HL-60 (cell line): ENCODE results near the gene BLMH.

Experiments used
- DNase-seq, 2 experiments: peaks; one replicate each; pipeline ENCODE4 v3.0.0-alpha.2; 2010 to 2020; ENCODE audit warnings: low read depth in 1 of 2, low spot score in 1 of 2
- H3K27ac ChIP-seq: fragments of 250-450 bp; sonication (Bioruptor Pico); replicated peaks from 2 replicates; pipeline ENCODE4 v1.5.1; 2020; ENCODE audit warnings: mild to moderate bottlenecking, moderate library complexity
- H3K27me3 ChIP-seq: fragments of 250-450 bp; sonication (Bioruptor Pico); 2 replicates; pipeline ENCODE4 v1.5.1; 2021; ENCODE audit warnings: mild to moderate bottlenecking, moderate library complexity; ENCODE audit not compliant: insufficient read depth, poor library complexity, severe bottlenecking
- H3K4me3 ChIP-seq: replicated peaks from 2 replicates; pipeline ENCODE4 v1.5.1; 2011; ENCODE audit warnings: mild to moderate bottlenecking, control low read depth, low read length; ENCODE audit not compliant: insufficient read depth
- GABPA ChIP-seq: IDR thresholded peaks from 2 replicates; pipeline ENCODE4 v1.6.1; 2012; ENCODE audit warnings: low read depth
- POLR2AphosphoS5 ChIP-seq: IDR thresholded peaks from 2 replicates; pipeline ENCODE4 v1.6.1; 2012; ENCODE audit warnings: low read depth
- SPI1 ChIP-seq: IDR thresholded peaks from 2 replicates; pipeline ENCODE4 v1.6.1; 2012; ENCODE audit warnings: low read depth, mild to moderate bottlenecking, borderline replicate concordance
- TF ChIP-seq, protein P1 (sequence below): IDR thresholded peaks from one replicate; pipeline ENCODE4 v1.5.1; 2011; ENCODE audit warnings: low read length, control low read depth, inconsistent platforms; ENCODE audit not compliant: insufficient read depth
- TF ChIP-seq, protein P2 (sequence below): IDR thresholded peaks from 2 replicates; pipeline ENCODE4 v1.6.1; 2012; ENCODE audit warnings: low read depth; ENCODE audit not compliant: insufficient replicate concordance

BLMH gene

GRCh38 chr17:30302241-30302640 is 10.5 kb upstream of the BLMH start:
- no peak for TF ChIP-seq GABPA
- TF ChIP-seq SPI1: no peak
- TF ChIP-seq, protein P1, sequence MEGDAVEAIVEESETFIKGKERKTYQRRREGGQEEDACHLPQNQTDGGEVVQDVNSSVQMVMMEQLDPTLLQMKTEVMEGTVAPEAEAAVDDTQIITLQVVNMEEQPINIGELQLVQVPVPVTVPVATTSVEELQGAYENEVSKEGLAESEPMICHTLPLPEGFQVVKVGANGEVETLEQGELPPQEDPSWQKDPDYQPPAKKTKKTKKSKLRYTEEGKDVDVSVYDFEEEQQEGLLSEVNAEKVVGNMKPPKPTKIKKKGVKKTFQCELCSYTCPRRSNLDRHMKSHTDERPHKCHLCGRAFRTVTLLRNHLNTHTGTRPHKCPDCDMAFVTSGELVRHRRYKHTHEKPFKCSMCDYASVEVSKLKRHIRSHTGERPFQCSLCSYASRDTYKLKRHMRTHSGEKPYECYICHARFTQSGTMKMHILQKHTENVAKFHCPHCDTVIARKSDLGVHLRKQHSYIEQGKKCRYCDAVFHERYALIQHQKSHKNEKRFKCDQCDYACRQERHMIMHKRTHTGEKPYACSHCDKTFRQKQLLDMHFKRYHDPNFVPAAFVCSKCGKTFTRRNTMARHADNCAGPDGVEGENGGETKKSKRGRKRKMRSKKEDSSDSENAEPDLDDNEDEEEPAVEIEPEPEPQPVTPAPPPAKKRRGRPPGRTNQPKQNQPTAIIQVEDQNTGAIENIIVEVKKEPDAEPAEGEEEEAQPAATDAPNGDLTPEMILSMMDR: no peak
- TF ChIP-seq POLR2AphosphoS5: no peak
- TF ChIP-seq, protein P2, sequence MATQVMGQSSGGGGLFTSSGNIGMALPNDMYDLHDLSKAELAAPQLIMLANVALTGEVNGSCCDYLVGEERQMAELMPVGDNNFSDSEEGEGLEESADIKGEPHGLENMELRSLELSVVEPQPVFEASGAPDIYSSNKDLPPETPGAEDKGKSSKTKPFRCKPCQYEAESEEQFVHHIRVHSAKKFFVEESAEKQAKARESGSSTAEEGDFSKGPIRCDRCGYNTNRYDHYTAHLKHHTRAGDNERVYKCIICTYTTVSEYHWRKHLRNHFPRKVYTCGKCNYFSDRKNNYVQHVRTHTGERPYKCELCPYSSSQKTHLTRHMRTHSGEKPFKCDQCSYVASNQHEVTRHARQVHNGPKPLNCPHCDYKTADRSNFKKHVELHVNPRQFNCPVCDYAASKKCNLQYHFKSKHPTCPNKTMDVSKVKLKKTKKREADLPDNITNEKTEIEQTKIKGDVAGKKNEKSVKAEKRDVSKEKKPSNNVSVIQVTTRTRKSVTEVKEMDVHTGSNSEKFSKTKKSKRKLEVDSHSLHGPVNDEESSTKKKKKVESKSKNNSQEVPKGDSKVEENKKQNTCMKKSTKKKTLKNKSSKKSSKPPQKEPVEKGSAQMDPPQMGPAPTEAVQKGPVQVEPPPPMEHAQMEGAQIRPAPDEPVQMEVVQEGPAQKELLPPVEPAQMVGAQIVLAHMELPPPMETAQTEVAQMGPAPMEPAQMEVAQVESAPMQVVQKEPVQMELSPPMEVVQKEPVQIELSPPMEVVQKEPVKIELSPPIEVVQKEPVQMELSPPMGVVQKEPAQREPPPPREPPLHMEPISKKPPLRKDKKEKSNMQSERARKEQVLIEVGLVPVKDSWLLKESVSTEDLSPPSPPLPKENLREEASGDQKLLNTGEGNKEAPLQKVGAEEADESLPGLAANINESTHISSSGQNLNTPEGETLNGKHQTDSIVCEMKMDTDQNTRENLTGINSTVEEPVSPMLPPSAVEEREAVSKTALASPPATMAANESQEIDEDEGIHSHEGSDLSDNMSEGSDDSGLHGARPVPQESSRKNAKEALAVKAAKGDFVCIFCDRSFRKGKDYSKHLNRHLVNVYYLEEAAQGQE: no peak
- no peak overlapping the region for H3K4me3 ChIP-seq
- no peak overlapping the region for H3K27ac ChIP-seq
- H3K27me3 ChIP-seq: no peaks in the 10 kb centered on the region
- DNase-seq: no peak

- no peak overlapping the region for H3K4me3 ChIP-seq
- no peaks in the 10 kb centered on the region for H3K27me3 ChIP-seq
- DNase-seq: no peak
- peak; percentile 95 for TF ChIP-seq SPI1
- TF ChIP-seq, protein P1: no peak
- H3K27ac ChIP-seq: no peak overlapping the region
These were observed 9.1 kb upstream of the BLMH start for GRCh38 chr17:30300818-30301217.

GRCh38 chr17:30299000-30299399 is 7.3 kb upstream of the BLMH start:
- TF ChIP-seq, protein P2: no peak
- TF ChIP-seq GABPA (no peak), POLR2AphosphoS5 (no peak), SPI1 (no peak)
- TF ChIP-seq, protein P1: no peak
- no peak for DNase-seq
- Histone ChIP-seq H3K4me3 (no peak overlapping the region), H3K27me3 (no peaks in the 10 kb centered on the region), H3K27ac (no peak overlapping the region)

GRCh38 chr17:30297715-30298114 is 6.0 kb upstream of the BLMH start:
- DNase-seq: peak in 1 of 2 experiments; percentile 18
- TF ChIP-seq SPI1: no peak
- TF ChIP-seq, protein P2: no peak
- no peaks in the 10 kb centered on the region for H3K27me3 ChIP-seq

More at GRCh38 chr17:30297715-30298114, 6.0 kb upstream of the BLMH start:
- Histone ChIP-seq H3K27ac (no peak overlapping the region), H3K4me3 (no peak overlapping the region)
